ENCODE results near the gene HOXB9. TPM values are rescaled to one million over a fixed set of nuclear protein-coding genes. Genes with fewer than 3 reads are reported as not detected.
A peak's percentile ranks its signal among the peaks of the same experiment; 100 is the strongest.

The HOXB9 gene
- total RNA-seq, 1 experiment from 2014 or later = 0.24 TPM

GRCh38 chr17:48596735-48597527 lies 29.2 kb downstream of the HOXB9 start:
- POLR2A ChIA-PET = interaction anchor here (0.6 kb wide), 1 partner anchor 459 kb away, joined by 3 read pairs; no protein-coding TSS in a partner anchor
- H3K36me3 Mint-ChIP-seq = peaks cover 2% of the 10 kb centered on the region; the same call in 1 of the 2 replicates
- ATAC-seq (no peak; the same call in 1 of the 2 replicates), DNase-seq (ENCODE audit: low spot score) (no peak)
- peak overlapping the region; percentile 59 for H3K4me3 Mint-ChIP-seq
- CTCF ChIA-PET = interaction anchor here (0.9 to 1.6 kb wide), 3 partner anchors 13 to 40 kb away, joined by 3 to 4 read pairs (median 3); no protein-coding TSS in a partner anchor
- H3K27ac Mint-ChIP-seq = no peak overlapping the region
- TF ChIP-seq ZNF232 (CRISPR knock-in tag; IDR thresholded peaks at IDR 0.05) = no peak
- peaks cover 48% of the 10 kb centered on the region for H3K4me1 Mint-ChIP-seq
- peaks cover 100% of the 10 kb centered on the region; the same call in 1 of the 2 replicates for H3K27me3 Mint-ChIP-seq (ENCODE audit: low read depth)
- H3K9me3 Mint-ChIP-seq = no peaks in the 10 kb centered on the region

- Mint-ChIP-seq H3K4me1 (peaks cover 46% of the 10 kb centered on the region), H3K27me3 (ENCODE audit: low read depth) (peaks cover 100% of the 10 kb centered on the region; the same call in 1 of the 2 replicates), H3K4me3 (peak overlapping the region; percentile 59), H3K36me3 (peaks cover 2% of the 10 kb centered on the region; the same call in 1 of the 2 replicates), H3K9me3 (no peaks in the 10 kb centered on the region), H3K27ac (no peak overlapping the region)
- DNase-seq (ENCODE audit: low spot score) (no peak), ATAC-seq (no peak)
- TF ChIP-seq ATF2 (CRISPR knock-in tag; IDR thresholded peaks at IDR 0.05; ENCODE audit: borderline replicate concordance, low read depth) (no peak), ZNF396 (CRISPR knock-in tag; IDR thresholded peaks at IDR 0.05; ENCODE audit: borderline replicate concordance) (no peak), ZBTB43 (CRISPR knock-in tag; IDR thresholded peaks at IDR 0.05) (no peak), ZNF532 (CRISPR knock-in tag; IDR thresholded peaks at IDR 0.05; ENCODE audit: borderline replicate concordance) (no peak), HMGA2 (CRISPR knock-in tag; IDR thresholded peaks at IDR 0.05) (no peak), EMX1 (CRISPR knock-in tag; IDR thresholded peaks at IDR 0.05) (no peak), TEAD4 (CRISPR knock-in tag; IDR thresholded peaks at IDR 0.05) (no peak), CBFB (CRISPR knock-in tag; IDR thresholded peaks at IDR 0.05; ENCODE audit: low read depth) (no peak), GTF2I (CRISPR knock-in tag; conservative IDR thresholded peaks at IDR 0.05) (no peak)
- ChIA-PET POLR2A (interaction anchor here (0.6 kb wide), 1 partner anchor 458 kb away, joined by 3 read pairs; no protein-coding TSS in a partner anchor), CTCF (interaction anchor here (0.9 to 1.6 kb wide), 3 partner anchors 14 to 40 kb away, joined by 3 to 4 read pairs (median 3); no protein-coding TSS in a partner anchor)
These were observed 30.0 kb downstream of the HOXB9 start for GRCh38 chr17:48596000-48596734.

GRCh38 chr17:48595278-48595999 lies 30.7 kb downstream of the HOXB9 start:
- H3K27ac Mint-ChIP-seq = no peak overlapping the region
- ATAC-seq = no peak
- no peaks in the 10 kb centered on the region for H3K9me3 Mint-ChIP-seq
- ChIA-PET CTCF (no interaction called here), POLR2A (no interaction called here)
- H3K4me3 Mint-ChIP-seq = peak overlapping the region; percentile 44
- H3K4me1 Mint-ChIP-seq = peaks cover 47% of the 10 kb centered on the region
- TF ChIP-seq PRDM15 (CRISPR knock-in tag; IDR thresholded peaks at IDR 0.05) = peak; percentile 74
- no peak for TF ChIP-seq ELF4 (CRISPR knock-in tag; IDR thresholded peaks at IDR 0.05; ENCODE audit: low read depth)
- H3K27me3 Mint-ChIP-seq (ENCODE audit: low read depth) = peaks cover 100% of the 10 kb centered on the region; the same call in 1 of the 2 replicates
- no peak for DNase-seq (ENCODE audit: low spot score)
- H3K36me3 Mint-ChIP-seq = peaks cover 2% of the 10 kb centered on the region; the same call in 1 of the 2 replicates

Data from WTC11 (cell line).